SK-N-SH (cell line): ENCODE measurements around the gene PDE4D.

Experiments
- EZH2phosphoT487 ChIP-seq: fragments of 200-600 bp; sonication (generic); IDR thresholded peaks from 2 replicates; pipeline ENCODE4 v1.6.1; 2017; ENCODE audit warnings: low read depth, mixed run types, mild to moderate bottlenecking, antibody characterized with exemption, moderate library complexity, borderline replicate concordance
- JUND ChIP-seq: IDR thresholded peaks from 2 replicates; pipeline ENCODE4 v1.4.0; 2012
- SIN3A ChIP-seq: IDR thresholded peaks from 2 replicates; pipeline ENCODE4 v1.6.1; 2012; ENCODE audit warnings: low read depth, mild to moderate bottlenecking, low read length, moderate library complexity, borderline replicate concordance
- YY1 ChIP-seq: IDR thresholded peaks from 2 replicates; pipeline ENCODE4 v1.4.0; 2012; ENCODE audit warnings: low read depth, mild to moderate bottlenecking
- TF ChIP-seq, protein P1 (sequence below): IDR thresholded peaks from 2 replicates; pipeline ENCODE4 v1.4.0; 2012; ENCODE audit warnings: low read depth
- TF ChIP-seq, protein P2 (sequence below): fragments of 200-600 bp; sonication (generic); IDR thresholded peaks from 2 replicates; pipeline ENCODE4 v1.6.1; 2017; ENCODE audit warnings: antibody characterized with exemption, mild to moderate bottlenecking, moderate library complexity

DNA sequence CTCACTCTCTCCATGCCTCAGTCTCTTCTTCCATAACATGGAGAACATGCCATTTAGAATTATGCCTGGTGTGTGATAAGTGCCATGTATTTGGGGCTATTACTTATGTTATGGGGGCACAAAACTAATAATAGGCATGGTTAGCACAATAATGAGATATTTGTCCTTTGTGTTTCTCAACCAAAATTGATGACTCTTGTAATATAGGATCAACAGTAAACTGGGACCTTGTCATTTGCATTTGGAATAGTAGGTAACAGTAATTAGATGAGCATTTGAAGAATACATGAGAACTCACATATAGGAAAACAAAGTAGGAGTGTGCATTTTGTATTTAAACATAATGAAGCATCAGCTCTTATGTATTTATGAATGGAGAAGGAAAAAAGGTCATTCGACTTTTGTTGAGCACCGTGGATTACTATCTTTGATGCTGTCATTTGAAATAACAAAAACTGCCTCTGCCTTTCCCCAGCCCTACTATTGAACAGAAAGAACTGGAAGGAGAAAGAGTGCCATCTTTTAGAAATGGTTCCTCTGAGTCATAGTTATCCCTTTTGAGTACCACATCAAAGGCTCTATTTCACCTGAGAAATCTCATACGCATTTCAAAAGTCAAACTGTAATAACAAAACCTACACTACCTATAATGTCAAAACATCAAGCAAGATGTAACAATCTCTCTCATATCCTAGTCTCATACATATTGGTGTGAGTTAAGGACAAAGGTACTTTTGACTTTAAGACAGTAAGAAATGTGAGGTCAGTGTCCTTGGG is 655.2 kb downstream of the PDE4D start:
- no peak for TF ChIP-seq SIN3A
- TF ChIP-seq, protein P1, sequence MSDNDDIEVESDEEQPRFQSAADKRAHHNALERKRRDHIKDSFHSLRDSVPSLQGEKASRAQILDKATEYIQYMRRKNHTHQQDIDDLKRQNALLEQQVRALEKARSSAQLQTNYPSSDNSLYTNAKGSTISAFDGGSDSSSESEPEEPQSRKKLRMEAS = no peak
- no peak for TF ChIP-seq YY1
- no peak for TF ChIP-seq EZH2phosphoT487
- TF ChIP-seq, protein P2, sequence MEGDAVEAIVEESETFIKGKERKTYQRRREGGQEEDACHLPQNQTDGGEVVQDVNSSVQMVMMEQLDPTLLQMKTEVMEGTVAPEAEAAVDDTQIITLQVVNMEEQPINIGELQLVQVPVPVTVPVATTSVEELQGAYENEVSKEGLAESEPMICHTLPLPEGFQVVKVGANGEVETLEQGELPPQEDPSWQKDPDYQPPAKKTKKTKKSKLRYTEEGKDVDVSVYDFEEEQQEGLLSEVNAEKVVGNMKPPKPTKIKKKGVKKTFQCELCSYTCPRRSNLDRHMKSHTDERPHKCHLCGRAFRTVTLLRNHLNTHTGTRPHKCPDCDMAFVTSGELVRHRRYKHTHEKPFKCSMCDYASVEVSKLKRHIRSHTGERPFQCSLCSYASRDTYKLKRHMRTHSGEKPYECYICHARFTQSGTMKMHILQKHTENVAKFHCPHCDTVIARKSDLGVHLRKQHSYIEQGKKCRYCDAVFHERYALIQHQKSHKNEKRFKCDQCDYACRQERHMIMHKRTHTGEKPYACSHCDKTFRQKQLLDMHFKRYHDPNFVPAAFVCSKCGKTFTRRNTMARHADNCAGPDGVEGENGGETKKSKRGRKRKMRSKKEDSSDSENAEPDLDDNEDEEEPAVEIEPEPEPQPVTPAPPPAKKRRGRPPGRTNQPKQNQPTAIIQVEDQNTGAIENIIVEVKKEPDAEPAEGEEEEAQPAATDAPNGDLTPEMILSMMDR = no peak
- no peak for TF ChIP-seq JUND
